Measurements from ENCODE around the gene DRG2.

The DRG2 gene

DNA sequence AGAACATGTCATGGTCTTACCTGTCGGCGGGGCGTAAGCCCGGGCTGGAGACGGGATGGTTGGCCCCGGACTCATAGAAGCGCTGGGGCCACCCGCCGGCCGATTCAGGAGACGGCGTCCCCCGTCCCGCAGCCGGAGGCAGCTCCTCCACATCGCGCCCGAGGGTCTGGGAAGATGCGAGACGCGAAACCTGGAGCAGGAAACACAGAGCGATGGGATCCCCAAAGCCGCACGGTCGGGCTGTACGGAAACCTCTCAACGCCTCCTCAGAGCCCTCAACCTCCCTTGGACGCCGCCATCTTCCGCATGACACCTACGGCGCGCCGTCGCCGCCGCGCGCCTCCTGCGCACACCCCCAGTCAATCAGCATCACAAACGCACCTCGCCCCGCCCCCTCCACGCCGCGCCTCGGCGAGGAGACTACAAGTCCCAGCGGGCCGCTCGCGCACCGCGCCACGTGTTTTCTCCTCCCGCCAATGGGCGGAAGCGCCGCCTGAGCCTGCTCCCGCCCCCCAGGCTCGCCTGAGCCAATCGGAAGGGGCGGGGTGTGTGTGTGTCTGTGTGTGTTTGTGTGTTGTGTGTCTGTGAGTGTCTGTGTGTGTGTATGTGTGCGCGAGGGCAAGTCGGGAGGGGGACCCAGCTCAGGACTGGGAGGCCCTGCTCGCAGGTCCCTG, 48.8 kb upstream of the DRG2 start, which contains the start of the genes ATPAF2 and GID4 (continued):
- TF ChIP-seq, protein P1, sequence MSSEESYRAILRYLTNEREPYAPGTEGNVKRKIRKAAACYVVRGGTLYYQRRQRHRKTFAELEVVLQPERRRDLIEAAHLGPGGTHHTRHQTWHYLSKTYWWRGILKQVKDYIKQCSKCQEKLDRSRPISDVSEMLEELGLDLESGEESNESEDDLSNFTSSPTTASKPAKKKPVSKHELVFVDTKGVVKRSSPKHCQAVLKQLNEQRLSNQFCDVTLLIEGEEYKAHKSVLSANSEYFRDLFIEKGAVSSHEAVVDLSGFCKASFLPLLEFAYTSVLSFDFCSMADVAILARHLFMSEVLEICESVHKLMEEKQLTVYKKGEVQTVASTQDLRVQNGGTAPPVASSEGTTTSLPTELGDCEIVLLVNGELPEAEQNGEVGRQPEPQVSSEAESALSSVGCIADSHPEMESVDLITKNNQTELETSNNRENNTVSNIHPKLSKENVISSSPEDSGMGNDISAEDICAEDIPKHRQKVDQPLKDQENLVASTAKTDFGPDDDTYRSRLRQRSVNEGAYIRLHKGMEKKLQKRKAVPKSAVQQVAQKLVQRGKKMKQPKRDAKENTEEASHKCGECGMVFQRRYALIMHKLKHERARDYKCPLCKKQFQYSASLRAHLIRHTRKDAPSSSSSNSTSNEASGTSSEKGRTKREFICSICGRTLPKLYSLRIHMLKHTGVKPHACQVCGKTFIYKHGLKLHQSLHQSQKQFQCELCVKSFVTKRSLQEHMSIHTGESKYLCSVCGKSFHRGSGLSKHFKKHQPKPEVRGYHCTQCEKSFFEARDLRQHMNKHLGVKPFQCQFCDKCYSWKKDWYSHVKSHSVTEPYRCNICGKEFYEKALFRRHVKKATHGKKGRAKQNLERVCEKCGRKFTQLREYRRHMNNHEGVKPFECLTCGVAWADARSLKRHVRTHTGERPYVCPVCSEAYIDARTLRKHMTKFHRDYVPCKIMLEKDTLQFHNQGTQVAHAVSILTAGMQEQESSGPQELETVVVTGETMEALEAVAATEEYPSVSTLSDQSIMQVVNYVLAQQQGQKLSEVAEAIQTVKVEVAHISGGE (tag by site-specific recombination; conservative IDR thresholded peaks at IDR 0.05; ENCODE audit: low read depth) = peak; percentile 65
- TF ChIP-seq ZNF24 (tag by site-specific recombination; IDR thresholded peaks at IDR 0.05) = peak; percentile 57; the same call in 1 of the 2 replicates
- TF ChIP-seq ZNF112 (tag by site-specific recombination; IDR thresholded peaks at IDR 0.05) = no peak
- TF ChIP-seq, protein P2, sequence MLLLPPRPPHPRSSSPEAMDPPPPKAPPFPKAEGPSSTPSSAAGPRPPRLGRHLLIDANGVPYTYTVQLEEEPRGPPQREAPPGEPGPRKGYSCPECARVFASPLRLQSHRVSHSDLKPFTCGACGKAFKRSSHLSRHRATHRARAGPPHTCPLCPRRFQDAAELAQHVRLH (tag by site-specific recombination; IDR thresholded peaks at IDR 0.05) = peak; percentile 60; the same call in 1 of the 2 replicates
- TF ChIP-seq YY2 (tag by site-specific recombination; IDR thresholded peaks at IDR 0.05) = peak; percentile 99
- TF ChIP-seq SP2 (tag by site-specific recombination; IDR thresholded peaks at IDR 0.05) = peak; percentile 99
- TF ChIP-seq, protein P3, sequence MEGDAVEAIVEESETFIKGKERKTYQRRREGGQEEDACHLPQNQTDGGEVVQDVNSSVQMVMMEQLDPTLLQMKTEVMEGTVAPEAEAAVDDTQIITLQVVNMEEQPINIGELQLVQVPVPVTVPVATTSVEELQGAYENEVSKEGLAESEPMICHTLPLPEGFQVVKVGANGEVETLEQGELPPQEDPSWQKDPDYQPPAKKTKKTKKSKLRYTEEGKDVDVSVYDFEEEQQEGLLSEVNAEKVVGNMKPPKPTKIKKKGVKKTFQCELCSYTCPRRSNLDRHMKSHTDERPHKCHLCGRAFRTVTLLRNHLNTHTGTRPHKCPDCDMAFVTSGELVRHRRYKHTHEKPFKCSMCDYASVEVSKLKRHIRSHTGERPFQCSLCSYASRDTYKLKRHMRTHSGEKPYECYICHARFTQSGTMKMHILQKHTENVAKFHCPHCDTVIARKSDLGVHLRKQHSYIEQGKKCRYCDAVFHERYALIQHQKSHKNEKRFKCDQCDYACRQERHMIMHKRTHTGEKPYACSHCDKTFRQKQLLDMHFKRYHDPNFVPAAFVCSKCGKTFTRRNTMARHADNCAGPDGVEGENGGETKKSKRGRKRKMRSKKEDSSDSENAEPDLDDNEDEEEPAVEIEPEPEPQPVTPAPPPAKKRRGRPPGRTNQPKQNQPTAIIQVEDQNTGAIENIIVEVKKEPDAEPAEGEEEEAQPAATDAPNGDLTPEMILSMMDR (tag by site-specific recombination; IDR thresholded peaks at IDR 0.05) = peak; percentile 60; the same call in 1 of the 2 replicates
- no peak for TF ChIP-seq ZNF521 (tag by site-specific recombination; IDR thresholded peaks at IDR 0.05)
- TF ChIP-seq, protein P4, sequence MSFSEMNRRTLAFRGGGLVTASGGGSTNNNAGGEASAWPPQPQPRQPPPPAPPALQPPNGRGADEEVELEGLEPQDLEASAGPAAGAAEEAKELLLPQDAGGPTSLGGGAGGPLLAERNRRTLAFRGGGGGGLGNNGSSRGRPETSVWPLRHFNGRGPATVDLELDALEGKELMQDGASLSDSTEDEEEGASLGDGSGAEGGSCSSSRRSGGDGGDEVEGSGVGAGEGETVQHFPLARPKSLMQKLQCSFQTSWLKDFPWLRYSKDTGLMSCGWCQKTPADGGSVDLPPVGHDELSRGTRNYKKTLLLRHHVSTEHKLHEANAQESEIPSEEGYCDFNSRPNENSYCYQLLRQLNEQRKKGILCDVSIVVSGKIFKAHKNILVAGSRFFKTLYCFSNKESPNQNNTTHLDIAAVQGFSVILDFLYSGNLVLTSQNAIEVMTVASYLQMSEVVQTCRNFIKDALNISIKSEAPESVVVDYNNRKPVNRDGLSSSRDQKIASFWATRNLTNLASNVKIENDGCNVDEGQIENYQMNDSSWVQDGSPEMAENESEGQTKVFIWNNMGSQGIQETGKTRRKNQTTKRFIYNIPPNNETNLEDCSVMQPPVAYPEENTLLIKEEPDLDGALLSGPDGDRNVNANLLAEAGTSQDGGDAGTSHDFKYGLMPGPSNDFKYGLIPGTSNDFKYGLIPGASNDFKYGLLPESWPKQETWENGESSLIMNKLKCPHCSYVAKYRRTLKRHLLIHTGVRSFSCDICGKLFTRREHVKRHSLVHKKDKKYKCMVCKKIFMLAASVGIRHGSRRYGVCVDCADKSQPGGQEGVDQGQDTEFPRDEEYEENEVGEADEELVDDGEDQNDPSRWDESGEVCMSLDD (tag by site-specific recombination; IDR thresholded peaks at IDR 0.05) = peak; percentile 79
- TF ChIP-seq GLIS2 (tag by site-specific recombination; IDR thresholded peaks at IDR 0.05) = peak; percentile 99
- TF ChIP-seq ZNF670 (tag by site-specific recombination; IDR thresholded peaks at IDR 0.05; ENCODE audit: low read depth) = no peak
- peak; percentile 86 for TF ChIP-seq SP7 (tag by site-specific recombination; IDR thresholded peaks at IDR 0.05)
- peak; percentile 97 for TF ChIP-seq KLF16 (tag by site-specific recombination; IDR thresholded peaks at IDR 0.05)
- no peak for TF ChIP-seq ZNF175 (tag by site-specific recombination; IDR thresholded peaks at IDR 0.05)
- TF ChIP-seq, protein P5, sequence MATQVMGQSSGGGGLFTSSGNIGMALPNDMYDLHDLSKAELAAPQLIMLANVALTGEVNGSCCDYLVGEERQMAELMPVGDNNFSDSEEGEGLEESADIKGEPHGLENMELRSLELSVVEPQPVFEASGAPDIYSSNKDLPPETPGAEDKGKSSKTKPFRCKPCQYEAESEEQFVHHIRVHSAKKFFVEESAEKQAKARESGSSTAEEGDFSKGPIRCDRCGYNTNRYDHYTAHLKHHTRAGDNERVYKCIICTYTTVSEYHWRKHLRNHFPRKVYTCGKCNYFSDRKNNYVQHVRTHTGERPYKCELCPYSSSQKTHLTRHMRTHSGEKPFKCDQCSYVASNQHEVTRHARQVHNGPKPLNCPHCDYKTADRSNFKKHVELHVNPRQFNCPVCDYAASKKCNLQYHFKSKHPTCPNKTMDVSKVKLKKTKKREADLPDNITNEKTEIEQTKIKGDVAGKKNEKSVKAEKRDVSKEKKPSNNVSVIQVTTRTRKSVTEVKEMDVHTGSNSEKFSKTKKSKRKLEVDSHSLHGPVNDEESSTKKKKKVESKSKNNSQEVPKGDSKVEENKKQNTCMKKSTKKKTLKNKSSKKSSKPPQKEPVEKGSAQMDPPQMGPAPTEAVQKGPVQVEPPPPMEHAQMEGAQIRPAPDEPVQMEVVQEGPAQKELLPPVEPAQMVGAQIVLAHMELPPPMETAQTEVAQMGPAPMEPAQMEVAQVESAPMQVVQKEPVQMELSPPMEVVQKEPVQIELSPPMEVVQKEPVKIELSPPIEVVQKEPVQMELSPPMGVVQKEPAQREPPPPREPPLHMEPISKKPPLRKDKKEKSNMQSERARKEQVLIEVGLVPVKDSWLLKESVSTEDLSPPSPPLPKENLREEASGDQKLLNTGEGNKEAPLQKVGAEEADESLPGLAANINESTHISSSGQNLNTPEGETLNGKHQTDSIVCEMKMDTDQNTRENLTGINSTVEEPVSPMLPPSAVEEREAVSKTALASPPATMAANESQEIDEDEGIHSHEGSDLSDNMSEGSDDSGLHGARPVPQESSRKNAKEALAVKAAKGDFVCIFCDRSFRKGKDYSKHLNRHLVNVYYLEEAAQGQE (tag by site-specific recombination; IDR thresholded peaks at IDR 0.05) = 0 out of 2 replicates have a peak, but pooled peaks have one; percentile 11
- TF ChIP-seq, protein P6, sequence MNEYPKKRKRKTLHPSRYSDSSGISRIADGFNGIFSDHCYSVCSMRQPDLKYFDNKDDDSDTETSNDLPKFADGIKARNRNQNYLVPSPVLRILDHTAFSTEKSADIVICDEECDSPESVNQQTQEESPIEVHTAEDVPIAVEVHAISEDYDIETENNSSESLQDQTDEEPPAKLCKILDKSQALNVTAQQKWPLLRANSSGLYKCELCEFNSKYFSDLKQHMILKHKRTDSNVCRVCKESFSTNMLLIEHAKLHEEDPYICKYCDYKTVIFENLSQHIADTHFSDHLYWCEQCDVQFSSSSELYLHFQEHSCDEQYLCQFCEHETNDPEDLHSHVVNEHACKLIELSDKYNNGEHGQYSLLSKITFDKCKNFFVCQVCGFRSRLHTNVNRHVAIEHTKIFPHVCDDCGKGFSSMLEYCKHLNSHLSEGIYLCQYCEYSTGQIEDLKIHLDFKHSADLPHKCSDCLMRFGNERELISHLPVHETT (tag by site-specific recombination; IDR thresholded peaks at IDR 0.05) = peak; percentile 73
- TF ChIP-seq, protein P7, sequence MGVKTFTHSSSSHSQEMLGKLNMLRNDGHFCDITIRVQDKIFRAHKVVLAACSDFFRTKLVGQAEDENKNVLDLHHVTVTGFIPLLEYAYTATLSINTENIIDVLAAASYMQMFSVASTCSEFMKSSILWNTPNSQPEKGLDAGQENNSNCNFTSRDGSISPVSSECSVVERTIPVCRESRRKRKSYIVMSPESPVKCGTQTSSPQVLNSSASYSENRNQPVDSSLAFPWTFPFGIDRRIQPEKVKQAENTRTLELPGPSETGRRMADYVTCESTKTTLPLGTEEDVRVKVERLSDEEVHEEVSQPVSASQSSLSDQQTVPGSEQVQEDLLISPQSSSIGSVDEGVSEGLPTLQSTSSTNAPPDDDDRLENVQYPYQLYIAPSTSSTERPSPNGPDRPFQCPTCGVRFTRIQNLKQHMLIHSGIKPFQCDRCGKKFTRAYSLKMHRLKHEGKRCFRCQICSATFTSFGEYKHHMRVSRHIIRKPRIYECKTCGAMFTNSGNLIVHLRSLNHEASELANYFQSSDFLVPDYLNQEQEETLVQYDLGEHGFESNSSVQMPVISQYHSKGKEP (tag by site-specific recombination; IDR thresholded peaks at IDR 0.05) = no peak
- TF ChIP-seq ZNF2 (tag by site-specific recombination; IDR thresholded peaks at IDR 0.05) = peak; percentile 28; the same call in 1 of the 2 replicates
- TF ChIP-seq ZNF10 (tag by site-specific recombination; IDR thresholded peaks at IDR 0.05) = 0 out of 2 replicates have a peak, but pooled peaks have one; percentile 41
- TF ChIP-seq ZBTB48 (tag by site-specific recombination; IDR thresholded peaks at IDR 0.05) = peak; percentile 29
- TF ChIP-seq KLF10 (tag by site-specific recombination; IDR thresholded peaks at IDR 0.05) = peak; percentile 99
- peak; percentile 99 for TF ChIP-seq KLF8 (tag by site-specific recombination; IDR thresholded peaks at IDR 0.05)
- TF ChIP-seq ZNF555 (tag by site-specific recombination; conservative IDR thresholded peaks at IDR 0.05) = no peak

Data from HEK293 (cell line).